Retina (tissue), 1 donor: Measurements from ENCODE around the gene LSM2.
A peak's percentile ranks its signal among the peaks of the same experiment; 100 is the strongest.
"Not testable (repeated sequence)": the region's sequence is repeated elsewhere in the genome, so short reads cannot be mapped to it uniquely, and the experiment has no call there.

Experiments used
- DNase-seq: peaks from one replicate; pipeline ENCODE4 v3.0.0-alpha.2; 2016

LSM2 gene

GRCh38 chr6:31826793-31827285 is 20.1 kb upstream of the LSM2 start:
- DNase-seq = no peak

- DNase-seq = no peak
Observed at GRCh38 chr6:31825553-31825952, 18.8 kb upstream of the LSM2 start.

- not testable (repeated sequence) for DNase-seq
Observed at GRCh38 chr6:31823592-31824196, 16.9 kb upstream of the LSM2 start.

GRCh38 chr6:31822036-31822821 is 15.5 kb upstream of the LSM2 start:
- peak; percentile 60 for DNase-seq

- peak; percentile 86 for DNase-seq
Observed at GRCh38 chr6:31821301-31822035, 14.7 kb upstream of the LSM2 start.

GRCh38 chr6:31820399-31820798 is 13.6 kb upstream of the LSM2 start:
- not testable (repeated sequence) for DNase-seq

- DNase-seq = no peak
Observed at GRCh38 chr6:31819871-31820299, 13.1 kb upstream of the LSM2 start.

GRCh38 chr6:31817929-31818511 is 11.3 kb upstream of the LSM2 start:
- DNase-seq = not testable (repeated sequence)

GRCh38 chr6:31817133-31817928 is 10.6 kb upstream of the LSM2 start:
- not testable (repeated sequence) for DNase-seq

- DNase-seq = peak; percentile 96
Observed at GRCh38 chr6:31815025-31815838, 8.5 kb upstream of the LSM2 start, which contains the start of the genes HSPA1A and HSPA1L. HSPA1A (plus strand) TSS chr6:31815543; CDS start chr6:31815757, 214 bp downstream. HSPA1L (minus strand) TSS chr6:31815283; CDS start chr6:31811972, 3,311 bp downstream.

- peak; percentile 89 for DNase-seq
Observed at GRCh38 chr6:31814677-31815024, 7.9 kb upstream of the LSM2 start.

- no peak for DNase-seq
Observed at GRCh38 chr6:31813465-31813849, 6.7 kb upstream of the LSM2 start.

GRCh38 chr6:31811645-31812044 is 4.9 kb upstream of the LSM2 start:
- DNase-seq = no peak

- DNase-seq = not testable (repeated sequence)
Observed at GRCh38 chr6:31808599-31808998, 1.8 kb upstream of the LSM2 start.

- no peak for DNase-seq
Observed at GRCh38 chr6:31805939-31806469, 762 bp downstream of the LSM2 start.

GRCh38 chr6:31801031-31801927 is 5.5 kb downstream of the LSM2 start:
- not testable (repeated sequence) for DNase-seq

GRCh38 chr6:31799781-31800180 is 7.0 kb downstream of the LSM2 start:
- no peak for DNase-seq

GRCh38 chr6:31797588-31797987 is 9.2 kb downstream of the LSM2 start:
- no peak for DNase-seq

GRCh38 chr6:31796993-31797385 is 9.8 kb downstream of the LSM2 start:
- DNase-seq = no peak
